Measurements from ENCODE around the gene BTG2.

Gene BTG2

GRCh38 chr1:203343956-203344754 is 38.8 kb downstream of the BTG2 start:
- Mint-ChIP-seq H3K27me3 (peaks cover 13 to 29% of the 10 kb centered on the region in 2 donors), H3K36me3 (peaks cover 2 to 4% of the 10 kb centered on the region in 2 donors), H3K4me3 (no peak overlapping the region), H3K27ac (no peak overlapping the region), H3K9me3 (no peaks in the 10 kb centered on the region), H3K4me1 (peaks cover 16 to 22% of the 10 kb centered on the region in 2 donors)
- ATAC-seq (replicated peaks): no peak
- DNase-seq: no peak

DNA sequence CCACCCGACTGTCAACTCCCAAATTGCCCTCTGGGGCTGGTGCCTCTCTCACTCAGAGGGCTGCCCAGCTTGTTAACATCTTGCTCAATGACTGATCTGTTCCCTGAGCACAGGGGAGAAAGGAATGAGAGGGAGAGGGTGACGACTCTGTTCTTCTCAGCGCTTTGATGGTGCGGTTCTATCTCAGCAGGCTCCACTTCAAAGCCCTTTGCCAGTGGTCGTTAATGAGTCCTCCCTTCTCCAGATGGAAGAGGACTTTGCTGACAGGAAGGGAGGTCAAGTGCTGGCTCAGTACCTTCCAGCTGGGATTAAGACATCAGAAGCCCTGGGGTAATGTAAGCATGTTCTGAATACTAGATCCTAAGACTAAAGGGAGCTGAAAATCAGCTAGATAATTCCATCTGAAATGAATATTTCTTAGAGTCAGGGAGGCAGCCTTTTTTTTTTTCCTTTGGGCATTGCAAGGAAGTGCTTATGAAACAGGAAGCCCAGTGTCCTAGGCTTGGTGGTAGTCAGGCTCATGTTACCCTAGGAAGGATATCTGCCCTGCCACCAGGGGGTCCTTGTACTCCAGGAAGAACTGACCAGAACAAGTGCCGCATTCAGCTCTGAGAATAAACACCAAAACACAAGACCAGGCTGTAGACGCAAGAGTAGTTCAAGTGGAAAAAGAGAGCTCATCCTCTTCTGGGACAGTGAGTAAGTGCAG is 40.9 kb downstream of the BTG2 start:
- H3K4me3 Mint-ChIP-seq: no peak overlapping the region

GRCh38 chr1:203346769-203347102 is 41.4 kb downstream of the BTG2 start:
- H3K27ac Mint-ChIP-seq: no peak overlapping the region
- H3K36me3 Mint-ChIP-seq: peaks cover 2 to 4% of the 10 kb centered on the region in 2 donors
- DNase-seq (no peak), ATAC-seq (replicated peaks) (no peak)
- peaks cover 26 to 30% of the 10 kb centered on the region in 2 donors for H3K4me1 Mint-ChIP-seq
- peaks cover 17 to 29% of the 10 kb centered on the region in 2 donors for H3K27me3 Mint-ChIP-seq
- no peaks in the 10 kb centered on the region for H3K9me3 Mint-ChIP-seq
- H3K4me3 Mint-ChIP-seq: no peak overlapping the region

More for the DNA sequence above, 40.9 kb downstream of the BTG2 start:
- Mint-ChIP-seq H3K27me3 (peaks cover 13 to 29% of the 10 kb centered on the region in 2 donors), H3K36me3 (peaks cover 2 to 4% of the 10 kb centered on the region in 2 donors), H3K27ac (no peak overlapping the region), H3K4me1 (peaks cover 23 to 28% of the 10 kb centered on the region in 2 donors), H3K9me3 (no peaks in the 10 kb centered on the region)
- DNase-seq: no peak
- ATAC-seq (replicated peaks): no peak

GRCh38 chr1:203349166-203349565 is 43.8 kb downstream of the BTG2 start:
- ATAC-seq (replicated peaks) (no peak), DNase-seq (no peak)
- Mint-ChIP-seq H3K9me3 (no peaks in the 10 kb centered on the region), H3K4me1 (peaks cover 20 to 21% of the 10 kb centered on the region in 2 donors), H3K36me3 (peaks cover 2 to 4% of the 10 kb centered on the region in 2 donors), H3K27me3 (peaks cover 22 to 33% of the 10 kb centered on the region in 2 donors), H3K4me3 (no peak overlapping the region), H3K27ac (no peak overlapping the region)

DNA sequence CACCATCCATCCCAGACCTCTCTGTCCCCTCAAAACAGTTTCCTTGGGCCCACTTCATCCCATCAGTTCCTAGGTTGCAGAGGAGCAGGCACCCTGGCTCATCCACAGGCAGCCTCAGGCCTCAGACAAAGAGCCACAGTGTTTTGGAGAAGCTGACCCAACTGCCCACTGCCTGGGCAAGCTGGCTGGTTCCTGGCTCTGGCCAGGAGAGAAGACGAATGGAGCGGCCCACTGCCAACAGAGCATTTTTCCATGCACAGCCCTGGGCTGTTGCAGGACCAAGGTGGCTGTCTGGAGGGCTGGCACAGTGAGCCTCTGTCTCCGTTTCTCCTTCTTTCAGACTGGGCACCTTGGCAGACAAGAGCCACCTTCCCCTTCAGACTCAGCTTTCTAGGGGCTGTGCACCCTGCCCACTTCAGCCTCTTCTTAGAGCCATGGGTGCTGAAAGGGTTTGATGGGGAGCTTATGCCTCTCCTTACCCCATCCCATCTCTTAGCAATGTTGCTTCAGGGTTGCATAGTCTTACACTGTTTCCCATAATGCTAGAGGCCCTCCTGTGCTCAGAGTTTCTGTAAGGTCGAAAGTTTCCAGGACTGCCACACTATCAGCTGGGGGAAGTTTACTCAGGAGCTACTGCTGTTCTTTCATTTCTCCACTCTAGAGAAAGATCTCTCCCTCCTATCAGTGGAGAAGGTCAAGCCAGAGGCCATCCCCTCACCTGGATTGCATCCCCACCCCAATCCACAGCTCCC is 44.6 kb downstream of the BTG2 start:
- peak overlapping the region; percentile 43 for H3K27ac Mint-ChIP-seq
- peaks cover 2 to 4% of the 10 kb centered on the region in 2 donors for H3K36me3 Mint-ChIP-seq
- DNase-seq (no peak), ATAC-seq (replicated peaks) (peak in 1 of 2 donors; percentile 20)
- peaks cover 29 to 33% of the 10 kb centered on the region in 2 donors for H3K27me3 Mint-ChIP-seq
- peak overlapping the region; percentile 23 to 71 for H3K4me3 Mint-ChIP-seq
- H3K9me3 Mint-ChIP-seq: no peaks in the 10 kb centered on the region
- peaks cover 20 to 21% of the 10 kb centered on the region in 2 donors for H3K4me1 Mint-ChIP-seq

DNA sequence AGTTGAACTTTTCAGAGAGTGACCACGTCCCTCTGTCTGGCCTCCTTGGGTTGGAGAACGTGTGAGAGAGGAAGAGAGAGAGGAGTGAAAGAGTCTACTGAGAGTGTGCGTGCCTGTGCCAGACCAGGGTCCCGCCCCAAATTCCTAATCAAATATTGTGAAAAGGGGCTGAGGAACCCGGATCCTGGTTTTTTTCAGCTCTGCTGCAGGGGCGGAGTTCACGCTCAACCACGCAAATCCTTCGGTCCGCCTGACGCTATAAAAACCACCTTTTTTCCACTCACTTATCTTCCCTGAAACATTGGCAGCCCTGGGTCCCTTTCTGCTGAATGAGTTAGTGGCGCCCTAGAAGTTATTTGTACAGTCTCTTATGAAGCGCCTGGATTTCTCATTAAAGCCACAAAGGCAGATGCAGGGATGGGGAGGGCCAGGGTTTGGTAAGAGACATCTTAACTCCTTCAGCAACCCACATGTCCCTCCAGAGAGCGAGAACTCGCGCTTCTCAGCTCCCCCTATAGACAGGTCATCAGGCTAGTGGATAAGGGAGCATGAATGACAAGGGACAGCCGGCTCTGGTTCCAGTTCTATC is 45.8 kb downstream of the BTG2 start, which contains the start of gene FMOD:
FMOD (minus strand) TSS at position 86 of the 589 bp plus-strand sequence. CDS start 2,852 bp downstream, outside the sequence.
- peak; percentile 8 for DNase-seq

DNA sequence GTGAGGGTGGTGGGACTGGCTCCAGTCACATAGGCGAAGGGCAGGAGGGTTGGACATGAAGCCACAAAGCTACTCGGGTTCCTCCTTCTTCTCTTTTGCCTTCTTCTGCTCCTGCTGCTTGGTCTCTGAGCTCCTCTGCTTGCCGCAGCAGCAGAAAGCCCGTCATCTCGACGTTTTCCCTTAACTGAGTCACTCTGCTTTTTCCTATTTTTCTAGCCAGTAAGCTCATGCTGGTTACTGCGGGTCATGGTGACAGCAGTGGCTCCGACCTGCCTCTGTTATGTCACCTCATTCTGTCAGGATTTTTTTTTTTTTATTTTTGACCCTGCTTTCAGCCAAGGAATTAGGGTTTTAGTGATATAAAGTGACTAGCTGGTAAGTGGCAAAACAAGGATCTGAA is 48.2 kb downstream of the BTG2 start:
- H3K27me3 Mint-ChIP-seq: peaks cover 28 to 32% of the 10 kb centered on the region in 2 donors
- H3K36me3 Mint-ChIP-seq: peaks cover 0 to 6% of the 10 kb centered on the region in 2 donors
- peaks cover 4 to 7% of the 10 kb centered on the region in 2 donors for H3K9me3 Mint-ChIP-seq
- no peak for ATAC-seq (replicated peaks)
- peaks cover 18 to 21% of the 10 kb centered on the region in 2 donors for H3K4me1 Mint-ChIP-seq
- no peak overlapping the region for H3K27ac Mint-ChIP-seq
- no peak overlapping the region for H3K4me3 Mint-ChIP-seq
- no peak for DNase-seq

More for the DNA sequence above, 45.8 kb downstream of the BTG2 start, which contains the start of gene FMOD:
- ATAC-seq (replicated peaks): peak; percentile 85 to 87
- H3K4me3 Mint-ChIP-seq: peak within 1 kb of the TSS; percentile 71 to 78
- peak within 1 kb of the TSS; percentile 85 for H3K27ac Mint-ChIP-seq
- peaks cover 0 to 1% of the 10 kb centered on the region in 2 donors for H3K9me3 Mint-ChIP-seq
- H3K36me3 Mint-ChIP-seq: peaks cover 2 to 4% of the 10 kb centered on the region in 2 donors
- peaks cover 31 to 33% of the 10 kb centered on the region in 2 donors for H3K27me3 Mint-ChIP-seq
- peaks cover 20 to 21% of the 10 kb centered on the region in 2 donors for H3K4me1 Mint-ChIP-seq

- peaks cover 0 to 6% of the 10 kb centered on the region in 2 donors for H3K36me3 Mint-ChIP-seq
- H3K27ac Mint-ChIP-seq: no peak overlapping the region
- DNase-seq (no peak), ATAC-seq (replicated peaks) (no peak)
- no peak overlapping the region for H3K4me3 Mint-ChIP-seq
- peaks cover 29 to 31% of the 10 kb centered on the region in 2 donors for H3K27me3 Mint-ChIP-seq
- H3K9me3 Mint-ChIP-seq: peaks cover 4 to 7% of the 10 kb centered on the region in 2 donors
- peaks cover 18 to 21% of the 10 kb centered on the region in 2 donors for H3K4me1 Mint-ChIP-seq
These were observed 48.9 kb downstream of the BTG2 start for GRCh38 chr1:203354246-203354645.

DNA sequence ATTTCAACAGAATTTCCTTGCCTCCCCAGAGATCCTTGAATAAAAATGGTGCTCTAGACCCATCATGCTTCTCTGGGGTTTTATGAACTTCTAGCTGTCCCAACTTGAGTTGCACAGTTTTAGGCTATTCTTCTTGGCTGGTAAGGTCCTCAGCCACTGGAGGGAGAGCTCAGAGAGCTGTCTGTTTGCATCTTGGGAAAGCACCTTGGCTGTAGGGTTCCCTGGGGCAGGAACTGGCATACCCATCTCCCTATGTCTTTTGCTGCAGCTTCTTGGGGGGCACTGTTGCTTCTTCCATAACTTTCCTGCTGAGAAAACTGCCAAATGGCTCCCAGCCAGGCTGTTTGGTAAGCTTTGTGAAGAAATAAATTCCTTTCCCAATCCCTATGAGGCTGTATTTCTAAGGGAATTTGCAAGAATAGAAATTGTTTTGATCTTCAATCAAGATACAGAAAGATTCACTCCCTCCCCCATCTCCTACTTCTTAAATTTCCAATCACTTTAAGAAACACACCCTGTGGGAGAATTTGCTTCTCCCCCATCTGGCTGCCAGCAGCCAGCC is 53.8 kb downstream of the BTG2 start:
- Mint-ChIP-seq H3K36me3 (peaks cover 0 to 6% of the 10 kb centered on the region in 2 donors), H3K9me3 (peaks cover 4 to 7% of the 10 kb centered on the region in 2 donors), H3K27ac (no peak overlapping the region), H3K4me1 (peaks cover 12 to 21% of the 10 kb centered on the region in 2 donors), H3K4me3 (no peak overlapping the region), H3K27me3 (peaks cover 10 to 24% of the 10 kb centered on the region in 2 donors)
- ATAC-seq (replicated peaks): no peak
- DNase-seq: no peak

All from stimulated activated naive B cell treated with anti-CD40 and anti-IgM and Interleukin-4, amounts not matched to agents 10 μg/mL and 1 μg/mL and 100 μg/mL, for 72 hours (primary cell).